Stomach (tissue), 4 donors: ENCODE measurements around the gene RAB4B.

Experiments
- CTCF ChIP-seq, 7 experiments: fragments of 450-650 bp in 4 of 7; fragments of 200-600 bp in 3 of 7; sonication (generic) in 3 of 7; IDR thresholded peaks; one replicate each; pipeline ENCODE4 v1.5.1; 2016 to 2019; ENCODE audit warnings: antibody characterized with exemption in 7 of 7, control low read depth in 2 of 7, mild to moderate bottlenecking in 1 of 7
- EP300 ChIP-seq: sonication (generic); formaldehyde crosslinking; IDR thresholded peaks from one replicate; pipeline ENCODE4 v1.6.1; 2017; ENCODE audit warnings: antibody characterized with exemption
- POLR2A ChIP-seq, 4 donors: fragments of 450-650 bp; IDR thresholded peaks; one replicate each; pipeline ENCODE4 v1.6.1; 2016; ENCODE audit warnings: antibody characterized with exemption in 4 of 4, control low read depth in 2 of 4, mild to moderate bottlenecking in 1 of 4, moderate library complexity in 1 of 4
- POLR2AphosphoS5 ChIP-seq, 3 donors: sonication (generic); formaldehyde crosslinking; IDR thresholded peaks; one replicate each; pipeline ENCODE4 v1.6.1; 2016; ENCODE audit warnings: antibody characterized with exemption in 3 of 3

GRCh38 chr19:40752257-40752781, 25.7 kb upstream of the RAB4B start:
- TF ChIP-seq POLR2AphosphoS5 (IDR thresholded peaks at IDR 0.05) (no peak), CTCF (IDR thresholded peaks at IDR 0.05) (no peak), POLR2A (IDR thresholded peaks at IDR 0.05) (no peak), EP300 (no peak)
